ENCODE data around the gene CCSER1. TPM values are rescaled to one million over a fixed set of nuclear protein-coding genes. Genes with fewer than 3 reads are reported as not detected.

Gene CCSER1
- total RNA-seq, 1 donor from 2014 or later, result 18.1 TPM

GRCh38 chr4:91288702-91289311, 1161.6 kb downstream of the CCSER1 start:
- H3K4me1 Mint-ChIP-seq (ENCODE audit: unreplicated experiment), result no peaks in the 10 kb centered on the region
- H3K36me3 Mint-ChIP-seq, result no peaks in the 10 kb centered on the region
- TF ChIP-seq CTCF (conservative IDR thresholded peaks at IDR 0.05), result no peak
- no peak overlapping the region for H3K27ac Mint-ChIP-seq
- H3K9me3 Mint-ChIP-seq, result peaks cover 6% of the 10 kb centered on the region
- H3K27me3 Mint-ChIP-seq, result no peaks in the 10 kb centered on the region
- no peak for DNase-seq (ENCODE audit: extremely low spot score, unreplicated experiment)
- no peak overlapping the region for H3K4me3 Mint-ChIP-seq

- no peaks in the 10 kb centered on the region for H3K4me1 Mint-ChIP-seq (ENCODE audit: unreplicated experiment)
Measured at GRCh38 chr4:91298156-91298700, 1171.0 kb downstream of the CCSER1 start.

GRCh38 chr4:91298824-91299223, 1171.6 kb downstream of the CCSER1 start:
- no peaks in the 10 kb centered on the region for H3K27me3 Mint-ChIP-seq
- H3K4me1 Mint-ChIP-seq (ENCODE audit: unreplicated experiment), result no peaks in the 10 kb centered on the region
- no peak overlapping the region for H3K4me3 Mint-ChIP-seq
- peaks cover 6% of the 10 kb centered on the region for H3K9me3 Mint-ChIP-seq
- no peak for DNase-seq (ENCODE audit: extremely low spot score, unreplicated experiment)
- H3K27ac Mint-ChIP-seq, result no peak overlapping the region
- no peaks in the 10 kb centered on the region for H3K36me3 Mint-ChIP-seq
- no peak for TF ChIP-seq CTCF (conservative IDR thresholded peaks at IDR 0.05)

More at GRCh38 chr4:91298156-91298700, 1171.0 kb downstream of the CCSER1 start:
- H3K36me3 Mint-ChIP-seq, result no peaks in the 10 kb centered on the region
- H3K27me3 Mint-ChIP-seq, result no peaks in the 10 kb centered on the region
- peaks cover 6% of the 10 kb centered on the region for H3K9me3 Mint-ChIP-seq
- H3K4me3 Mint-ChIP-seq, result no peak overlapping the region
- DNase-seq (ENCODE audit: extremely low spot score, unreplicated experiment), result no peak
- H3K27ac Mint-ChIP-seq, result no peak overlapping the region
- no peak for TF ChIP-seq CTCF (conservative IDR thresholded peaks at IDR 0.05)

GRCh38 chr4:91302120-91302519, 1174.9 kb downstream of the CCSER1 start:
- Mint-ChIP-seq H3K36me3 (no peaks in the 10 kb centered on the region), H3K4me1 (ENCODE audit: unreplicated experiment) (no peaks in the 10 kb centered on the region), H3K4me3 (no peak overlapping the region), H3K27ac (no peak overlapping the region), H3K9me3 (no peaks in the 10 kb centered on the region), H3K27me3 (no peaks in the 10 kb centered on the region)
- DNase-seq (ENCODE audit: extremely low spot score, unreplicated experiment), result no peak
- TF ChIP-seq CTCF (conservative IDR thresholded peaks at IDR 0.05), result no peak

GRCh38 chr4:91304292-91304691, 1177.1 kb downstream of the CCSER1 start:
- H3K27me3 Mint-ChIP-seq, result no peaks in the 10 kb centered on the region
- no peaks in the 10 kb centered on the region for H3K4me1 Mint-ChIP-seq (ENCODE audit: unreplicated experiment)
- no peak overlapping the region for H3K4me3 Mint-ChIP-seq
- no peak overlapping the region for H3K27ac Mint-ChIP-seq
- DNase-seq (ENCODE audit: extremely low spot score, unreplicated experiment), result no peak
- no peaks in the 10 kb centered on the region for H3K9me3 Mint-ChIP-seq
- TF ChIP-seq CTCF (conservative IDR thresholded peaks at IDR 0.05), result no peak
- no peaks in the 10 kb centered on the region for H3K36me3 Mint-ChIP-seq
